ENCODE results near the gene UBXN11.

- TF ChIP-seq POLR2AphosphoS5 (IDR thresholded peaks at IDR 0.05) (no peak), EP300 (IDR thresholded peaks at IDR 0.05) (no peak), POLR2A (IDR thresholded peaks at IDR 0.05; ENCODE audit: low read depth) (no peak)
- TF ChIP-seq, protein P1, sequence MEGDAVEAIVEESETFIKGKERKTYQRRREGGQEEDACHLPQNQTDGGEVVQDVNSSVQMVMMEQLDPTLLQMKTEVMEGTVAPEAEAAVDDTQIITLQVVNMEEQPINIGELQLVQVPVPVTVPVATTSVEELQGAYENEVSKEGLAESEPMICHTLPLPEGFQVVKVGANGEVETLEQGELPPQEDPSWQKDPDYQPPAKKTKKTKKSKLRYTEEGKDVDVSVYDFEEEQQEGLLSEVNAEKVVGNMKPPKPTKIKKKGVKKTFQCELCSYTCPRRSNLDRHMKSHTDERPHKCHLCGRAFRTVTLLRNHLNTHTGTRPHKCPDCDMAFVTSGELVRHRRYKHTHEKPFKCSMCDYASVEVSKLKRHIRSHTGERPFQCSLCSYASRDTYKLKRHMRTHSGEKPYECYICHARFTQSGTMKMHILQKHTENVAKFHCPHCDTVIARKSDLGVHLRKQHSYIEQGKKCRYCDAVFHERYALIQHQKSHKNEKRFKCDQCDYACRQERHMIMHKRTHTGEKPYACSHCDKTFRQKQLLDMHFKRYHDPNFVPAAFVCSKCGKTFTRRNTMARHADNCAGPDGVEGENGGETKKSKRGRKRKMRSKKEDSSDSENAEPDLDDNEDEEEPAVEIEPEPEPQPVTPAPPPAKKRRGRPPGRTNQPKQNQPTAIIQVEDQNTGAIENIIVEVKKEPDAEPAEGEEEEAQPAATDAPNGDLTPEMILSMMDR (IDR thresholded peaks at IDR 0.05) = no peak
Measured at GRCh38 chr1:26337625-26338024, 31.2 kb upstream of the UBXN11 start.

Measured in esophagus muscularis mucosa (tissue), 4 donors.